GM12878 (cell line): ENCODE results near the gene SF3A1. TPM values are rescaled to one million over a fixed set of nuclear protein-coding genes. Genes with fewer than 3 reads are reported as not detected.

Source experiments
- ATAC-seq: fragments of 200-7000 bp; cut with Tn5 transposase; 3 replicates; pipeline ENCODE4 v1.9.1; 2020; ENCODE audit warnings: mild to moderate bottlenecking, moderate library complexity
- BruUV-seq: library from RNA; stranded (reverse); fragments of 400-500 nt; replicated peaks from 2 replicates; lab custom pipeline; 2021; lab: Mats Ljungman, UMichigan
- CTCF ChIA-PET: fragments of 300-600 bp; sonication (Branson Sonifier 250); formaldehyde crosslinking; extraction: SDS; loops from one replicate; lab custom pipeline; 2021; ENCODE audit warnings: inconsistent platforms; lab: Yijun Ruan, JAX
- POLR2A ChIA-PET: fragments of 350-600 bp; formaldehyde crosslinking; extraction: SDS; loops from one replicate; lab custom pipeline; 2021; ENCODE audit warnings: inconsistent platforms; lab: Charles Lee
- RAD21 ChIA-PET: fragments of 300-600 bp; sonication (Branson Sonifier 250); formaldehyde crosslinking; loops from one replicate; lab custom pipeline; 2023; ENCODE audit warnings: antibody characterized with exemption; ENCODE audit not compliant: unreplicated experiment; lab: Charles Lee
- SMC1A ChIA-PET: fragments of 300-600 bp; sonication (Branson Sonifier 250); formaldehyde crosslinking; loops from one replicate; lab custom pipeline; 2023; ENCODE audit not compliant: unreplicated experiment, uncharacterized antibody; lab: Charles Lee
- DNase-seq: peaks from one replicate; pipeline ENCODE4 v3.0.0-alpha.2; 2011; ENCODE audit warnings: low read depth, low spot score
- FAIRE-seq: peaks from 3 replicates; lab custom pipeline; 2011; peaks lifted over from hg19 to GRCh38; lab: Jason Lieb, UNC
- H2AFZ ChIP-seq: 2 replicates; pipeline ENCODE4 v1.6.0; 2011; ENCODE audit warnings: low read depth, low read length, control low read depth; ENCODE audit not compliant: control insufficient read depth
- H3K27ac ChIP-seq: 2 replicates; pipeline ENCODE4 v1.5.1; 2011; ENCODE audit warnings: control low read depth; ENCODE audit not compliant: control insufficient read depth, insufficient read depth
- H3K27me3 ChIP-seq, 2 experiments: replicated peaks in 1 of 2; 2 replicates each; pipeline versions ENCODE4 v1.6.0 to v1.6.1; 2011; ENCODE audit warnings: low read length in 1 of 2; ENCODE audit not compliant: control insufficient read depth in 2 of 2, insufficient read depth in 2 of 2
- H3K36me3 ChIP-seq, 2 experiments: 2 replicates each; pipeline ENCODE4 v1.5.1; 2011; ENCODE audit warnings: low read length in 1 of 2; ENCODE audit not compliant: control insufficient read depth in 2 of 2, insufficient read depth in 2 of 2
- H3K4me1 ChIP-seq: 2 replicates; pipeline ENCODE4 v1.6.1; 2011; ENCODE audit warnings: mild to moderate bottlenecking, low read length, moderate library complexity, mixed read lengths; ENCODE audit not compliant: control insufficient read depth, insufficient read depth
- H3K4me2 ChIP-seq: 2 replicates; pipeline ENCODE4 v1.6.0; 2011; ENCODE audit warnings: control low read depth; ENCODE audit not compliant: control insufficient read depth, insufficient read depth
- H3K4me3 ChIP-seq: fragments of 200-600 bp; sonication (generic); 2 replicates; pipeline ENCODE4 v1.5.1; 2016
- H3K79me2 ChIP-seq: 2 replicates; pipeline ENCODE4 v1.6.0; 2011; ENCODE audit warnings: low read length; ENCODE audit not compliant: control insufficient read depth, insufficient read depth
- H3K9ac ChIP-seq: 2 replicates; pipeline ENCODE4 v1.8.0; 2011; ENCODE audit warnings: low read length, control low read depth, mixed read lengths; ENCODE audit not compliant: control insufficient read depth, insufficient read depth
- H3K9me3 ChIP-seq: replicated peaks from 3 replicates; pipeline ENCODE4 v1.5.1; 2011; ENCODE audit warnings: mild to moderate bottlenecking, low read length; ENCODE audit not compliant: control insufficient read depth, insufficient read depth
- H4K20me1 ChIP-seq: 2 replicates; pipeline ENCODE4 v1.6.0; 2011; ENCODE audit not compliant: control insufficient read depth, insufficient read depth
- BRCA1 ChIP-seq: IDR thresholded peaks from 2 replicates; pipeline ENCODE4 v1.6.1; 2011; ENCODE audit warnings: low read depth, low read length, improper control_type of control experiment
- JUNB ChIP-seq: IDR thresholded peaks from 2 replicates; pipeline ENCODE4 v1.6.1; 2016; ENCODE audit warnings: antibody characterized with exemption, mild to moderate bottlenecking
- MYC ChIP-seq: IDR thresholded peaks from 2 replicates; pipeline ENCODE4 v1.6.1; 2011; ENCODE audit warnings: mild to moderate bottlenecking, low read length, moderate library complexity, inconsistent platforms; ENCODE audit not compliant: insufficient read depth, insufficient replicate concordance, insufficient read length, severe bottlenecking
- NFYB ChIP-seq: IDR thresholded peaks from 2 replicates; pipeline ENCODE4 v1.6.1; 2011; ENCODE audit warnings: low read depth, mild to moderate bottlenecking, low read length, improper control_type of control experiment, moderate library complexity; ENCODE audit not compliant: insufficient read depth
- SMAD5 ChIP-seq: IDR thresholded peaks from 2 replicates; pipeline ENCODE4 v1.6.1; 2016; ENCODE audit warnings: antibody characterized with exemption, low read depth
- SUPT20H ChIP-seq: IDR thresholded peaks from 2 replicates; pipeline ENCODE4 v1.6.1; 2011; ENCODE audit warnings: low read depth, mild to moderate bottlenecking, low read length, moderate library complexity, borderline replicate concordance; ENCODE audit not compliant: control insufficient read depth
- WRNIP1 ChIP-seq: IDR thresholded peaks from 2 replicates; pipeline ENCODE4 v1.6.1; 2011; ENCODE audit warnings: low read depth, low read length, improper control_type of control experiment, borderline replicate concordance
- ZNF274 ChIP-seq: IDR thresholded peaks from one replicate; pipeline ENCODE4 v1.8.0; 2011; ENCODE audit not compliant: insufficient read length, insufficient read depth
- WGBS: methylation state at CpG from one replicate; pipeline ENCODE4 v1.1.6; 2016; ENCODE audit warnings: low lambda C conversion rate; ENCODE audit not compliant: insufficient replicate concordance, insufficient coverage; ENCODE audit errors: missing lambda C conversion rate; 5-methylcytosine and 5-hydroxymethylcytosine counted together
- in situ Hi-C: fragments of 300-500 bp; cut with MboI; formaldehyde crosslinking; loops from 9 replicates; pipeline ENCODE4 v1.14.3; 2018; ENCODE audit warnings: mixed read lengths
- intact Hi-C: fragments of 100-400 bp; cut with micrococcal nuclease; formaldehyde crosslinking; loops from one replicate; pipeline ENCODE4 v1.14.2; 2022; ENCODE audit not compliant: unreplicated experiment
- polyA plus RNA-seq, 11 experiments: library from polyadenylated mRNA; depleted of rRNA in 4 of 11; unstranded in 6 of 11; stranded (reverse) in 5 of 11; fragments of >200 nt; fragmentation: Nextera tagmentation in 4 of 11; fragmentation: Illumina TruSeq in 1 of 11; extraction: Ambion mirVana in 4 of 11; extraction: Trizol in 1 of 11; gene quantifications; 1 replicate in 1 of 11; 2 replicates in 10 of 11; pipeline versions ENCODE4 v1.2.1 to v1.2.3, GENCODE V29; 2011 to 2016; ENCODE audit warnings: inconsistent platforms in 2 of 11, missing spikeins in 2 of 11, low read depth in 1 of 11
- total RNA-seq, 4 experiments: library from RNA; depleted of rRNA in 3 of 4; stranded (reverse); fragments of >200 nt in 3 of 4; fragmentation: Illumina TruSeq in 1 of 4; extraction: Trizol in 1 of 4; gene quantifications; 2 replicates each; pipeline versions ENCODE4 v1.2.1 to v1.2.3, GENCODE V29; 2013 to 2021
- TF ChIP-seq, protein P1 (sequence below): fragments of 450-650 bp; IDR thresholded peaks from 2 replicates; pipeline ENCODE4 v1.6.1; 2016; ENCODE audit warnings: mild to moderate bottlenecking

Gene SF3A1
- total and polyA plus RNA-seq, 10 of the 15 experiments (the other 5 are each of a cell fraction or from before 2014, with no cell fraction given), result 10.4 to 239 (median 46.0) TPM

DNA sequence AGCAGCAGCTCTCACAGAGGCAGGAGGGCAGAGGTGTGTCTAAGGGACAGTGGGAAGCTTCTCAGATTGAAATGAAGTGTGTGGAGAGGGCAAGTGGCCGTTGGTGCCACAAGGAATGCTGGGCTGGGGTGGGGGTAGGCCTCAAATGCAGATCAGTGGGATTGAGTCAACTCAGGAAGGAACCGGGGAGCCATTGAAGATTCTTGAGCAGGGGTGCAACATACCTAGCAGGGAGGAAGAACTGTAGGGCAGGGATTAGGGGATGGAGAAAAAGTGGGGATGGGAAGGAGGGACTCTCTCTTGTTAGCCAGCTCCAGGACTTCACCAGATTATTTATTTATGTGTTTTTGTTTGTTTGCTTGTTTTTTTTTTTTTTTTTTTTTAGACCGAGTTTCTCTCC is 37.2 kb upstream of the SF3A1 start:
- intact Hi-C loops, result no loop called here
- RAD21 ChIA-PET, result interaction anchor here (1.2 to 13.8 kb wide), 3 partner anchors 19 to 104 kb away, joined by 5 to 277 read pairs (median 137); partner anchors contain the start of genes CASTOR1 and MTFP1

More for the DNA sequence above, 37.2 kb upstream of the SF3A1 start:
- POLR2A ChIA-PET, result interaction anchor here (0.7 to 5.1 kb wide), 3 partner anchors 21 to 106 kb away, joined by 3 to 60 read pairs (median 24); partner anchors contain the start of genes CASTOR1 and MTFP1
- FAIRE-seq (no peak), DNase-seq (no peak), ATAC-seq (no peak)
- no peak overlapping the region for H3K4me3 ChIP-seq
- H3K27me3 ChIP-seq, result peaks cover 4 to 9% of the 10 kb centered on the region in 2 experiments
- no peak overlapping the region for H2AFZ ChIP-seq
- TF ChIP-seq NFYB (no peak), WRNIP1 (no peak), SUPT20H (no peak), SMAD5 (no peak), ZNF274 (no peak), MYC (no peak), JUNB (no peak), BRCA1 (no peak)
- TF ChIP-seq, protein P1, sequence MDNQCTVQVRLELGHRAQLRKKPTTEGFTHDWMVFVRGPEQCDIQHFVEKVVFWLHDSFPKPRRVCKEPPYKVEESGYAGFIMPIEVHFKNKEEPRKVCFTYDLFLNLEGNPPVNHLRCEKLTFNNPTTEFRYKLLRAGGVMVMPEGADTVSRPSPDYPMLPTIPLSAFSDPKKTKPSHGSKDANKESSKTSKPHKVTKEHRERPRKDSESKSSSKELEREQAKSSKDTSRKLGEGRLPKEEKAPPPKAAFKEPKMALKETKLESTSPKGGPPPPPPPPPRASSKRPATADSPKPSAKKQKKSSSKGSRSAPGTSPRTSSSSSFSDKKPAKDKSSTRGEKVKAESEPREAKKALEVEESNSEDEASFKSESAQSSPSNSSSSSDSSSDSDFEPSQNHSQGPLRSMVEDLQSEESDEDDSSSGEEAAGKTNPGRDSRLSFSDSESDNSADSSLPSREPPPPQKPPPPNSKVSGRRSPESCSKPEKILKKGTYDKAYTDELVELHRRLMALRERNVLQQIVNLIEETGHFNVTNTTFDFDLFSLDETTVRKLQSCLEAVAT, result no peak
- H3K36me3 ChIP-seq, result no peaks in the 10 kb centered on the region
- WGBS, result 0% methylated on average over 2 of the region's 3 CpGs
- no TSS peak for BruUV-seq
- in situ Hi-C loops, result loop anchor here (5.0 kb wide), 2 partner anchors 88 to 287 kb away; no protein-coding TSS in a partner anchor
- H3K4me2 ChIP-seq, result no peak overlapping the region
- CTCF ChIA-PET, result interaction anchor here (0.7 to 10.5 kb wide), 6 partner anchors 11 to 292 kb away, joined by 3 to 172 read pairs (median 4); partner anchors contain the start of gene MTFP1
- H3K79me2 ChIP-seq, result no peaks in the 10 kb centered on the region
- SMC1A ChIA-PET, result interaction anchor here (0.6 to 1.7 kb wide), 3 partner anchors 9 to 28 kb away, joined by 3 to 5 read pairs (median 3); no protein-coding TSS in a partner anchor
- no peak overlapping the region for H3K27ac ChIP-seq
- H3K9me3 ChIP-seq, result peaks cover 2% of the 10 kb centered on the region; the same call in 2 of the 3 replicates
- no peaks in the 10 kb centered on the region for H4K20me1 ChIP-seq
- no peak overlapping the region for H3K9ac ChIP-seq
- peaks cover 26% of the 10 kb centered on the region for H3K4me1 ChIP-seq
